ENCODE measurements around the gene PHLDB1. TPM values are rescaled to one million over a fixed set of nuclear protein-coding genes. Genes with fewer than 3 reads are reported as not detected.

The PHLDB1 gene
- total RNA-seq, 1 experiment from 2014 or later, result 122 TPM

DNA sequence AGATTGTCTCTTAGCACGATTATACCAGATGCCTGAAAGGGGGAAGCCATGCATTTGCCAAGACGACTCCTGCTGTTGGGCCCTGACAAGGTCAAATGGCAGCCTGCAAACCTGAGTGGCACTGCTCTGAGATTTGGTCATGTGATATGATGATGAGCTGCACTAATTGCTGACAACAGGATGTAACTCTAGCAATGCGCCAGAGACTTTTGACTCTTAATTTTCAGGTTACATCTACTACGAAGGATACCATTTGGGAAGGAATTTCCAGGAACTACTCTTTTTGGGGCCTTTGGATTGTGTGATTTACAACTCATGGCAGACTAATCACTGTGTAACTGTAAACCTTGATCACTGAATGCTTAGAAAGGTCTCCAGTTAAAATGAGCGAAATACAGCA lies 59.0 kb downstream of the PHLDB1 start:
- Histone ChIP-seq H3K4me2 (no peak overlapping the region), H3K27ac (no peak overlapping the region), H3F3A (ENCODE audit: insufficient read depth, low read depth) (no peaks in the 10 kb centered on the region; the same call in 1 of the 2 replicates), H3K36me3 (ENCODE audit: low read depth) (no peaks in the 10 kb centered on the region), H3K4me1 (replicated peaks; ENCODE audit: insufficient read depth) (peaks cover 16% of the 10 kb centered on the region), H4K20me1 (ENCODE audit: insufficient read depth) (no peaks in the 10 kb centered on the region), H2AFZ (no peak overlapping the region), H3K4me3 (no peak overlapping the region), H3K9me2 (ENCODE audit: insufficient read depth) (no peaks in the 10 kb centered on the region), H3K79me2 (ENCODE audit: low read depth) (no peaks in the 10 kb centered on the region), H3K27me3 (ENCODE audit: insufficient read depth, low read depth) (peaks cover 4% of the 10 kb centered on the region; the same call in 1 of the 2 replicates), H3K9me3 (ENCODE audit: insufficient read depth, low read depth) (no peaks in the 10 kb centered on the region)
- no peak for DNase-seq
- CTCF ChIA-PET, result no interaction called here
- POLR2A ChIA-PET (ENCODE audit: unreplicated experiment), result no interaction called here
- no TSS peak for BruUV-seq (replicated peaks)
- TF ChIP-seq EZH2 (IDR thresholded peaks at IDR 0.05; ENCODE audit: low read depth), result no peak
- TF ChIP-seq, protein P1, sequence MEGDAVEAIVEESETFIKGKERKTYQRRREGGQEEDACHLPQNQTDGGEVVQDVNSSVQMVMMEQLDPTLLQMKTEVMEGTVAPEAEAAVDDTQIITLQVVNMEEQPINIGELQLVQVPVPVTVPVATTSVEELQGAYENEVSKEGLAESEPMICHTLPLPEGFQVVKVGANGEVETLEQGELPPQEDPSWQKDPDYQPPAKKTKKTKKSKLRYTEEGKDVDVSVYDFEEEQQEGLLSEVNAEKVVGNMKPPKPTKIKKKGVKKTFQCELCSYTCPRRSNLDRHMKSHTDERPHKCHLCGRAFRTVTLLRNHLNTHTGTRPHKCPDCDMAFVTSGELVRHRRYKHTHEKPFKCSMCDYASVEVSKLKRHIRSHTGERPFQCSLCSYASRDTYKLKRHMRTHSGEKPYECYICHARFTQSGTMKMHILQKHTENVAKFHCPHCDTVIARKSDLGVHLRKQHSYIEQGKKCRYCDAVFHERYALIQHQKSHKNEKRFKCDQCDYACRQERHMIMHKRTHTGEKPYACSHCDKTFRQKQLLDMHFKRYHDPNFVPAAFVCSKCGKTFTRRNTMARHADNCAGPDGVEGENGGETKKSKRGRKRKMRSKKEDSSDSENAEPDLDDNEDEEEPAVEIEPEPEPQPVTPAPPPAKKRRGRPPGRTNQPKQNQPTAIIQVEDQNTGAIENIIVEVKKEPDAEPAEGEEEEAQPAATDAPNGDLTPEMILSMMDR (conservative IDR thresholded peaks at IDR 0.05), result no peak
- intact Hi-C loops (cut with micrococcal nuclease; ENCODE audit: unreplicated experiment), result no loop called here

DNA sequence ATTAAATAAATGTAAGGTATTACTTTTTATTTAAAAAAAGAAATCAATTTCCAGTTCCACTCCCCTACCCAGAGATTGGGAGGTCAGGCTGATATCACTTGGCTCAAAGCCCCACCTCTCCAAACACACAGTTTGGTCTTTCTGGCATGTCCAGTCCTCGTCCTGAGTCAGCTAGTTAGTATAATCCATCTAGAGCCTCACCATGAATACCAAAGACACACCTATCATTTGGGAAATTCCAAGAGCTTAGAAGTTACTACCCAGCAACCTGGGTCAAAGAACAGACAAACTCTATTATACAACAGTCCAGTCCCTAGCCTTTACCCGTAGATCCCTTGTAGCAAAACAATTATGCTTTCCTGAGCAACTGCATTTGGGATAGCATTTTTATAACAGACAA lies 62.6 kb downstream of the PHLDB1 start:
- Histone ChIP-seq H3K27me3 (ENCODE audit: insufficient read depth, low read depth) (peaks cover 4% of the 10 kb centered on the region; the same call in 1 of the 2 replicates), H3K9me2 (ENCODE audit: insufficient read depth) (no peaks in the 10 kb centered on the region), H3F3A (ENCODE audit: insufficient read depth, low read depth) (no peaks in the 10 kb centered on the region), H3K4me3 (no peak overlapping the region), H2AFZ (no peak overlapping the region), H4K20me1 (ENCODE audit: insufficient read depth) (no peaks in the 10 kb centered on the region), H3K4me1 (replicated peaks; ENCODE audit: insufficient read depth) (0 out of 2 replicates have a peak, but pooled peaks cover 5% of the 10 kb centered on the region), H3K79me2 (ENCODE audit: low read depth) (no peaks in the 10 kb centered on the region), H3K27ac (no peak overlapping the region), H3K4me2 (no peak overlapping the region), H3K36me3 (ENCODE audit: low read depth) (no peaks in the 10 kb centered on the region), H3K9me3 (ENCODE audit: insufficient read depth, low read depth) (no peaks in the 10 kb centered on the region)
- TF ChIP-seq EZH2 (IDR thresholded peaks at IDR 0.05; ENCODE audit: low read depth), result no peak
- TF ChIP-seq, protein P1 (conservative IDR thresholded peaks at IDR 0.05), result no peak
- POLR2A ChIA-PET (ENCODE audit: unreplicated experiment), result interaction anchor here (0.6 kb wide), 2 partner anchors 269 to 355 kb away, joined by 4 read pairs; no protein-coding TSS in a partner anchor
- intact Hi-C loops (cut with micrococcal nuclease; ENCODE audit: unreplicated experiment), result no loop called here
- no TSS peak for BruUV-seq (replicated peaks)
- CTCF ChIA-PET, result no interaction called here
- no peak for DNase-seq

- 0 out of 2 replicates have a peak, but pooled peaks cover 5% of the 10 kb centered on the region for H3K4me1 ChIP-seq (replicated peaks; ENCODE audit: insufficient read depth)
- ChIA-PET POLR2A (ENCODE audit: unreplicated experiment) (no interaction called here), CTCF (no interaction called here)
- H3K27me3 ChIP-seq (ENCODE audit: insufficient read depth, low read depth), result peaks cover 4% of the 10 kb centered on the region; the same call in 1 of the 2 replicates
- H4K20me1 ChIP-seq (ENCODE audit: insufficient read depth), result no peaks in the 10 kb centered on the region
- no peaks in the 10 kb centered on the region for H3F3A ChIP-seq (ENCODE audit: insufficient read depth, low read depth)
- H3K4me2 ChIP-seq, result no peak overlapping the region
- no peak overlapping the region for H2AFZ ChIP-seq
- DNase-seq, result no peak
- no peak for TF ChIP-seq EZH2 (IDR thresholded peaks at IDR 0.05; ENCODE audit: low read depth)
- TF ChIP-seq, protein P1 (conservative IDR thresholded peaks at IDR 0.05), result no peak
- H3K27ac ChIP-seq, result no peak overlapping the region
- H3K4me3 ChIP-seq, result no peak overlapping the region
- H3K9me3 ChIP-seq (ENCODE audit: insufficient read depth, low read depth), result no peaks in the 10 kb centered on the region; the same call in 1 of the 2 replicates
- intact Hi-C loops (cut with micrococcal nuclease; ENCODE audit: unreplicated experiment), result no loop called here
- no peaks in the 10 kb centered on the region for H3K79me2 ChIP-seq (ENCODE audit: low read depth)
- BruUV-seq (replicated peaks), result no TSS peak
- H3K36me3 ChIP-seq (ENCODE audit: low read depth), result no peaks in the 10 kb centered on the region
- H3K9me2 ChIP-seq (ENCODE audit: insufficient read depth), result no peaks in the 10 kb centered on the region
These were observed 63.8 kb downstream of the PHLDB1 start for GRCh38 chr11:118671254-118671653.

Measured in PC-9 (cell line).